Measurements from ENCODE around the gene GLYR1. TPM values are rescaled to one million over a fixed set of nuclear protein-coding genes. Genes with fewer than 3 reads are reported as not detected.
A peak's percentile ranks its signal among the peaks of the same experiment; 100 is the strongest.

Gene GLYR1
- total RNA-seq, 2 donors from 2014 or later, result 99.3 to 108 TPM

DNA sequence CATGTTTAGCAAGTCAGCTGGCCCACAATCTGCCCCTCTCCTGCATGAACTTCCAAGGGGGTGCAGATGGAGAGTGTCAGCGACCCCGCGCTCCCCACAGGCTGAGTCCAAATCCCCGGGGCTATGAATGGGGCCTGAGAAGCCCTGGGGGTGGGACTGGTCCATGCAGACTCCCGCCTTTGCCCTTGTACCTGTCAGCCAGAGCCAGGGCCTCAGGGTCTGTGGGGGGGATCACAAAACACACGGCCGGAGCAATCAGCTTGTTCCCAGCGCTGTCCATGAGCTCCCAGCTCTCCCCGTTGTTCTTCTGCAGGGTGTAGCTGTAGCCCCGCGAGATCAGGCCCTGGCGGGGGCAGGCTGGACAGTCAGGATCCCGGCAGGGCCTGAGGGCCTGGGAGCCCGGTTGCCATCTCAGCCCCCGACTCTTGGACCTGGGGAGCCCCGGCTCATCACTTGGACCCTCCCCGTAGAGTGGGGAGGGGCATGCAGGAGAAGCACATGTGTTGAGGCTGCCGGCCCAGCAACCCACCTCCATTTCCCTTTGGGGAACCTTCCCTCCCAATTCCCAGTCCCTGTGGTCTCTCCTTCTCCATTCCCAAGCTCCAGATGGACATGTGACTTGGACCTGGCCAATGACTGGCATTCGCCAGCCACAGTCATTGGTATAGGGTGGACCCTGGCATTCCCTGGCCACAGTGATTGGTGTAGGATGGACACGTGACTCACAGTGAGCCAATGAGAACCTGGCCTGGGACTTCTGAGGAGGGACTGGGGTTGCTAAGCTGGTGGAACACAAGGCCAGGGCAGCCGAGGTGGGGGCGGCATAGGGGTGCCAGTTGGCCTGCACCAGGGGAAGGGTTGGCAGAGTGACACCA, 47.4 kb upstream of the GLYR1 start:
- H3K9me3 ChIP-seq (ENCODE audit: control insufficient read depth, low read length), result peaks cover 4% of the 10 kb centered on the region
- Mint-ChIP-seq H3K36me3 (ENCODE audit: low read depth) (peaks cover 62% of the 10 kb centered on the region), H3K4me1 (no peaks in the 10 kb centered on the region), H3K27ac (no peak overlapping the region), H3K9me3 (peaks cover 8% of the 10 kb centered on the region), H3K27me3 (ENCODE audit: insufficient read depth) (no peaks in the 10 kb centered on the region), H3K4me3 (no peak overlapping the region)
- peaks cover 3% of the 10 kb centered on the region for H3K36me3 ChIP-seq (ENCODE audit: control insufficient read depth, insufficient read depth, low read length)
- peak; percentile 70 for DNase-seq
- 93 to 95% methylated on average over 8 to 22 of the region's 22 CpGs for WGBS, 2 experiments (ENCODE audit: insufficient coverage in 1 of 2, insufficient read length in 1 of 2)
- TF ChIP-seq, protein P1, sequence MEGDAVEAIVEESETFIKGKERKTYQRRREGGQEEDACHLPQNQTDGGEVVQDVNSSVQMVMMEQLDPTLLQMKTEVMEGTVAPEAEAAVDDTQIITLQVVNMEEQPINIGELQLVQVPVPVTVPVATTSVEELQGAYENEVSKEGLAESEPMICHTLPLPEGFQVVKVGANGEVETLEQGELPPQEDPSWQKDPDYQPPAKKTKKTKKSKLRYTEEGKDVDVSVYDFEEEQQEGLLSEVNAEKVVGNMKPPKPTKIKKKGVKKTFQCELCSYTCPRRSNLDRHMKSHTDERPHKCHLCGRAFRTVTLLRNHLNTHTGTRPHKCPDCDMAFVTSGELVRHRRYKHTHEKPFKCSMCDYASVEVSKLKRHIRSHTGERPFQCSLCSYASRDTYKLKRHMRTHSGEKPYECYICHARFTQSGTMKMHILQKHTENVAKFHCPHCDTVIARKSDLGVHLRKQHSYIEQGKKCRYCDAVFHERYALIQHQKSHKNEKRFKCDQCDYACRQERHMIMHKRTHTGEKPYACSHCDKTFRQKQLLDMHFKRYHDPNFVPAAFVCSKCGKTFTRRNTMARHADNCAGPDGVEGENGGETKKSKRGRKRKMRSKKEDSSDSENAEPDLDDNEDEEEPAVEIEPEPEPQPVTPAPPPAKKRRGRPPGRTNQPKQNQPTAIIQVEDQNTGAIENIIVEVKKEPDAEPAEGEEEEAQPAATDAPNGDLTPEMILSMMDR (conservative IDR thresholded peaks at IDR 0.05), result no peak
- H3K27ac ChIP-seq (ENCODE audit: low read depth, low read length), result no peak overlapping the region
- no peaks in the 10 kb centered on the region for H3K27me3 ChIP-seq (ENCODE audit: control insufficient read depth, insufficient read depth, low read length, poor library complexity, severe bottlenecking)
- no peaks in the 10 kb centered on the region for H3K4me1 ChIP-seq (ENCODE audit: control insufficient read depth, insufficient read depth, low read length)
- no peak overlapping the region for H3K9ac ChIP-seq (ENCODE audit: extremely low read depth, low read length, poor library complexity, severe bottlenecking)
- no peak overlapping the region for H3K4me3 ChIP-seq (ENCODE audit: low read length)

DNA sequence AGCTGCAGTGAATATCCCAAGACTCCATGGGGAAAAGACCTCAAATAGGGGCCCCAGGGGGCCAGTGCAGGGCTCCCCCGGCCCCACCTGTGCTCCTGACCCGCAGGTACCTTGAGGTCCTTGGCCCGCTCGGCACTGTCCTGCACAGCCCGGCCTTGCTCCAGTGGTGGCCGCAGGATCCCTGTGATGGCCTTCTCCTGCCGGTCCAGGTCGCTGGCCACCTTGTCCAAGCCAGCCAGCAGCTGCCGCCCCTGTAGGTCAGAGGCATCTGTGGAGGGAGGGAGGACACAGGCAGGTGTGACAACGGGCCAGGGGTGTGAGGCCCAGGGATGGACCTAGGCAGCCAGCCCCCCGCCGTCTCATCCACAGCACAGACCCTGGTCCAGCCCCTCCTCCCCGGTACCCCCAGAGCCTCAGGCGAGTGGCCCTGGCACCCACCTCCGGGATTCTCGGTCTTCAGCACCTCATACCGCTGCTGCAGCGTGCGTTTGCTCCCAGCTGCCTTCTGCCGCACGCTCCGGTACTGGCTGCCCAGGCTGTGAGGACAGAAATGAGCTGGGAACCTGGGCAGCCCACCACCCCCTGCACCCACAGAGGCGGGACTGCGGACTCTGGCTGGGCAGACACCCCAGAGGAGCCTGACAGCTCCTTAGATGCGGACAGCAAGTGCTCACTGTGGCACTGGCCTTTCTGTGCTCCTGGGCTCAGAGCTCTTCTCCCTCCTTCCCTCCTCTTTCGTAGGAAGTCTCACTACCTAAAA, 46.2 kb upstream of the GLYR1 start:
- H3K36me3 ChIP-seq (ENCODE audit: control insufficient read depth, insufficient read depth, low read length), result peaks cover 8% of the 10 kb centered on the region
- no peaks in the 10 kb centered on the region for H3K9me3 ChIP-seq (ENCODE audit: control insufficient read depth, low read length)
- Mint-ChIP-seq H3K27me3 (ENCODE audit: insufficient read depth) (no peaks in the 10 kb centered on the region), H3K4me1 (no peaks in the 10 kb centered on the region), H3K4me3 (no peak overlapping the region), H3K27ac (no peak overlapping the region), H3K36me3 (ENCODE audit: low read depth) (peaks cover 60% of the 10 kb centered on the region), H3K9me3 (peaks cover 1% of the 10 kb centered on the region)
- no peak overlapping the region for H3K9ac ChIP-seq (ENCODE audit: extremely low read depth, low read length, poor library complexity, severe bottlenecking)
- TF ChIP-seq, protein P1 (conservative IDR thresholded peaks at IDR 0.05), result no peak
- 92 to 93% methylated on average over 4 to 26 of the region's 26 CpGs for WGBS, 2 experiments (ENCODE audit: insufficient coverage in 1 of 2, insufficient read length in 1 of 2)
- no peaks in the 10 kb centered on the region for H3K27me3 ChIP-seq (ENCODE audit: control insufficient read depth, insufficient read depth, low read length, poor library complexity, severe bottlenecking)
- H3K4me1 ChIP-seq (ENCODE audit: control insufficient read depth, insufficient read depth, low read length), result no peaks in the 10 kb centered on the region
- no peak for DNase-seq
- H3K4me3 ChIP-seq (ENCODE audit: low read length), result no peak overlapping the region
- H3K27ac ChIP-seq (ENCODE audit: low read depth, low read length), result no peak overlapping the region

GRCh38 chr16:4892361-4893102, 45.4 kb upstream of the GLYR1 start:
- WGBS, 2 experiments (ENCODE audit: insufficient coverage in 1 of 2, insufficient read length in 1 of 2), result 84 to 88% methylated on average over 14 to 23 of the region's 23 CpGs
- Mint-ChIP-seq H3K27me3 (ENCODE audit: insufficient read depth) (no peaks in the 10 kb centered on the region), H3K36me3 (ENCODE audit: low read depth) (peaks cover 61% of the 10 kb centered on the region), H3K9me3 (no peaks in the 10 kb centered on the region), H3K4me3 (no peak overlapping the region), H3K4me1 (no peaks in the 10 kb centered on the region), H3K27ac (no peak overlapping the region)
- Histone ChIP-seq H3K27ac (ENCODE audit: low read depth, low read length) (no peak overlapping the region), H3K9me3 (ENCODE audit: control insufficient read depth, low read length) (no peaks in the 10 kb centered on the region), H3K4me3 (ENCODE audit: low read length) (no peak overlapping the region), H3K4me1 (ENCODE audit: control insufficient read depth, insufficient read depth, low read length) (no peaks in the 10 kb centered on the region), H3K36me3 (ENCODE audit: control insufficient read depth, insufficient read depth, low read length) (peaks cover 14% of the 10 kb centered on the region), H3K9ac (ENCODE audit: extremely low read depth, low read length, poor library complexity, severe bottlenecking) (no peak overlapping the region), H3K27me3 (ENCODE audit: control insufficient read depth, insufficient read depth, low read length, poor library complexity, severe bottlenecking) (no peaks in the 10 kb centered on the region)
- TF ChIP-seq, protein P1 (conservative IDR thresholded peaks at IDR 0.05), result no peak
- no peak for DNase-seq

All from endodermal cell (in vitro differentiated cells).